GM19395 (cell line): ENCODE data around the gene PAQR8.
A peak's percentile ranks its signal among the peaks of the same experiment; 100 is the strongest.

ENCODE experiments used
- ATAC-seq: cut with Tn5 transposase; IDR thresholded peaks from one replicate; pipeline ENCODE4 v1.9.1; 2021; ENCODE audit warnings: mild to moderate bottlenecking, moderate library complexity; ENCODE audit not compliant: unreplicated experiment

Gene PAQR8

DNA sequence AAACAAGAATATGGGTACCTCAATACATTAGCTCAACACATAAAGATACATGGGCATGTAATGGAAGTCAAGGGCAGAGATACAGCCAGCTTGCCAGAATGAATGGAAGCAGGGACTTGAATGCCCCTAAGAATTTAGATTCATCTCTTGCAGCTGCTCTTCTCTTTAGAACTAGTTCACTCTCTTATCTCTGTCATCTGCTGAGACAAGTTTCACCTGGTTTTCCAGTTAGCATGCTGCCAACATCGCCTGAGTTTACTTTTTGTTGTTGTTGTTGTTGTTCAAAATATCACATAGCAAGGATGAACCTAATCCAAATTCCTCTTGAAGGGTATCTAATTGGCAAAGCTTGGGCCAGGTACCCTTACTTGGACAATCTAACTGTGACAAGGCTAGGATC is 14.1 kb upstream of the PAQR8 start:
- ATAC-seq = no peak

DNA sequence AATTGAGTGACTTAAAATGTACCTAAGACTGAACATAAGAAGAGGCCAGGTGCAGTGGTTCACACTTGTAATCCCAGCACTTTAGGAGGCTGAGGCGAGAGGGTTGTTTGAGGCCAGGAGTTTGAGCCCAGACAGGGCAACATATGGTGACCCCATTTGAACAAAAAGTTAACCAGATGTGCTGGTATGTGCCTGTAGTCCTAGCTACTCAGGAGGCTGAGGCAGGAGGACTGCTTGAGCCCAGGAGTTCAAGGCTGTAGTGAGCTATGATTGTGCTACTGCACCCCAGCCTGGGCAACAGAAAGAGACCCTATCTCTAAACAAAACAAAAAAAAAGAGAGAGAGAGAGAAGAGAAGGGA is 10.1 kb upstream of the PAQR8 start:
- no peak for ATAC-seq

GRCh38 chr6:52352239-52353018 is 9.5 kb upstream of the PAQR8 start:
- peak; percentile 95 for ATAC-seq

DNA sequence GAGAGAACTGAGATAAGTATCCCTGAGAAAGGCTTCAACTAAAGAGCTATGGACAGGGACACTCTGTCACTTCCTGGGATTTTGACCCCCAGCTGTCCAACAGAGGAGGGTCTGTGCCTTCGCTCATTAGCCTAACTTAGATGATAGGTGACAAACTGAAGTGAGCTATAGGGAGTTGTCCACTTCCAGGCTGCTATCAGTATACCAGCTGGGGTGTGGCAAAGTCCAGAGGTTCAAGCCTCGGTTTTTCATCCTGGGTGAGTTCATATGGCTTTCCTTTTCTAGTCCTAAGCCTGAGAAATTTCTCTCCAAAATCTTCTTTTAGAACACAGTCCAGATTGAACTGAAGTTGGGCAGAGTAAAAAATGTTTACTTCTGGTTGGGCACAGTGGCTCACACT is 5.9 kb upstream of the PAQR8 start:
- ATAC-seq = no peak

DNA sequence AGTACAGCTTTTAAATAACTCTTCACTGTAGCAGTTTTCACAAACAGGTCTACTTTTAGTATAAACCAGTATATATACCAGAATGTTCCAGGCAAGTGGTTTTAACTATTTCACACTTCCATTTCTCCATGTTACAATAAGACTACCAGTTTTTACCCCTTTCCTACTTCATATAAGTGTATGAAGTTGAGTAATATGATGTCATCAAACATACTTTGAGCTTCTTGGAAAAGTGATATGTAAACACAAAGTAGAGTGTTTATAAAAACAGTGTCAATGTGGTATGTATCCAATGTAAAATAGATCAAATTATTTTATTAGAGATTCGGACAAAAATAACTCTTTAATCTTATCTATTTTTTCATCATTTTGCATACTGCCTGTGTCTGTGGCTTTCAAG is 2.5 kb upstream of the PAQR8 start:
- no peak for ATAC-seq

GRCh38 chr6:52360028-52360427 is 1.9 kb upstream of the PAQR8 start:
- ATAC-seq = no peak

DNA sequence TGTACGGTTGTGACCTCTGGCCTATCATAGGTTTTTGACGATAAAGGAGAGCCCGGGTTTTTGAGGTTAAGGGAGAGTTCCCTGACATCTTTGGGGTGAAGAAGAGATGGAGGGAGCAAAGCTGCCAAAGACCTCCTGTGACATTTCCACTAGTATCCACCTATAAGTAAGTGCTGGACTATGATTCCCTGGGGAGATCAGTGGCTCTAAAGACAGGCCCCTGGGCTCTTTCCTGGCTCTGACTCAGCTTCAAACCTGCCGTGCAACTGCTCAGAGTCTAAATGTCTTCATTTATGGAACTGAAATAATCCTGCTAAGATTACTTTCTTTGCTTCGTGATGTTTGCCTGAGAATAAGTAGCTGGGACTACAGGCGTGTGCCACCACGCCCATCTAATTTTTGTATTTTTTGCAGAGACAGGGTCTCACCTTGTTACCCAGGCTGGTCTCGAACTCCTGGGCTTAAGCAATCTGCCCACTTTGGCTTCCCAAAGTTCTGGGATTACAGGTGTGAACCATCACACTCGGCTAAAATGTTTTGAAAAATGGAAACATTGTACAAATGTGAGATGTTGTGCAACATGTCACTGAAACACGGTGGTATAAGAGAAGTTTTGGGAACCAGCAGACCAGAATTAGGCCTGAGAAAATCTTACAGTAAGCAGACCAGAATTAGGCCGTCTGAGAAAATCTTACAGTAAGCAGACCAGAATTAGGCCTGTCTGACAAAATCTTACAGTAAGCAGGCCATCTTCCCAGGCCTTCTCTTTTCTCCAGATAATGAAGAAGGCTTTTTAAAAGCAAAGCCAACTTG is 1.1 kb upstream of the PAQR8 start:
- ATAC-seq = no peak

DNA sequence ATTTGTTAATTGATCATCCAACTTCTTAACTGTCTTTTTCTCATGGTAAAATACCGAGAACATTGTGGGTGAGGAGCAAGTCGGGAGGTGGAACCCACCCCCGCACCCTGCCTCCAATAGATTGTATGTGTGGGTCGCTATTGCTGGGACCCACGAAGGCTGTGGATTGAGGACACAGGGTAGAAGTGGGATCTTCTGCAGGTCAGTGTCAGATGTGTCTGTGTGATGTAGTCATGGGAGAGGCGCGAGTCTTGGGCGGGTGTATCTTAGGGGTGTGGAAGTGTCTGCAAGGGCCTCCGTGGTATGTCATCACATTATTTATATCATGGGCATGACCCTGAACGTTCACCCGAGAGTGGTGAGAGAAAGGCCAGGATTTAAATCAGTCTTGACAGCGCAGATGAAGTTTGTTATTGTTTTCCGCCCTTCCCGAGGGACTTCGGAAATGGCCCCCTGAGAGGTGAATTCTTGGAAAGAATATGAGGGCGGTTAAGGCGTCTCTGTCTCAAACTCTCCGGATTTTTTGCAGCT is 472 bp upstream of the PAQR8 start:
- ATAC-seq = peak; percentile 16

GRCh38 chr6:52362443-52363227 is 684 bp downstream of the PAQR8 start:
- peak; percentile 53 for ATAC-seq

- ATAC-seq = no peak
Measured at GRCh38 chr6:52363228-52363867, 1.4 kb downstream of the PAQR8 start.

GRCh38 chr6:52364480-52365166 is 2.7 kb downstream of the PAQR8 start:
- ATAC-seq = no peak

- no peak for ATAC-seq
Measured at GRCh38 chr6:52365317-52365716, 3.4 kb downstream of the PAQR8 start.

DNA sequence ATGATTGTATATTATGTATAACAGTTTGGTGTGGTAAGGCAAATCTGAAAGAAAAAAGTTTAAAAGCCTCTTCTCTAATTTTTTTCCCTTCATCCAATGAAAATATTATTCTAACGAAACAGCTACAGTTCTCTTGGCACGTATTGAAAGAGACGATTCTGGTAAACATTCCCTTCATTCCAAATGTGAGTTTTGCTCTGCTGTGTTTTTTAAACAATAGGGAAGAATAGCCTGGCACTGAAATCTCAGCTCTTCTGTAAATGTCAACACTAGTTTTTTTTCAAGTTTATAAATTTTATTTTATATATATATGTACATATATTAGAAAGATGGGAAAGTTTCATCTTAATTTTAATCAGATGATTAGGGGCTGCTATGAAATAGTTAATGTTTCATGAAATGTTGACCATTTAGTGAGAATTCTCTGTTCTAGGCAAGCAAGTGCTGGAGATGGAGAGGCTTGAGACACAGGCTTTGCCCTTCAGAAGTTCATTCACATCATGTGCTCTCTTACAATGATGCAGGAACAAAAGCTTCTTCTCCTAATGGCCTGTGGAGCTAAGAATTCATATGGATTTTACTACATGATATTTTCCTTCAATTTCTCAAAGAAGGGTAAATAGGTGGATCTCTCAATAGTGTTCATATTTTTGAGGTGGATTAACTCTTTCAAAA is 4.1 kb downstream of the PAQR8 start:
- ATAC-seq = no peak

- ATAC-seq = no peak
Measured at GRCh38 chr6:52368002-52368401, 6.1 kb downstream of the PAQR8 start.

DNA sequence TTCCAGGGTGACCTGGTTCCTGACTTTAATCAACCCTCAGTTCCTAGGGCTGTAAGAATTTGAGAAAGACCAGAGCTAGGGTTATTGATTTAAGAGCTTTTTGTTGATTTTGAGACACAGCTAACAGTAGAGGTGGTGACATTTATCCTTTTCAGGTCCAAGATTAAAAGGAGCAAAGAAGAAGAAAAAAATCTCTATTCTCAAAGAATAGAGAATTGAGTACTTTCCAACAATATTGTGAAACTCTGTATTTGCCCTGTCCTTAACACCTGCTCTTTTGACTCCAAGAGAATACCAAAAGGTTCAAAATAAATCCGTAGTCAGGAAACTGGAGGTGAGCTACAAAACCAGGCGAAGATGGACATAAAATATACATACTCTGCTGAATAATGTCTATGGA is 7.3 kb downstream of the PAQR8 start:
- no peak for ATAC-seq

- ATAC-seq = no peak
Measured at GRCh38 chr6:52371656-52372191, 9.8 kb downstream of the PAQR8 start.

DNA sequence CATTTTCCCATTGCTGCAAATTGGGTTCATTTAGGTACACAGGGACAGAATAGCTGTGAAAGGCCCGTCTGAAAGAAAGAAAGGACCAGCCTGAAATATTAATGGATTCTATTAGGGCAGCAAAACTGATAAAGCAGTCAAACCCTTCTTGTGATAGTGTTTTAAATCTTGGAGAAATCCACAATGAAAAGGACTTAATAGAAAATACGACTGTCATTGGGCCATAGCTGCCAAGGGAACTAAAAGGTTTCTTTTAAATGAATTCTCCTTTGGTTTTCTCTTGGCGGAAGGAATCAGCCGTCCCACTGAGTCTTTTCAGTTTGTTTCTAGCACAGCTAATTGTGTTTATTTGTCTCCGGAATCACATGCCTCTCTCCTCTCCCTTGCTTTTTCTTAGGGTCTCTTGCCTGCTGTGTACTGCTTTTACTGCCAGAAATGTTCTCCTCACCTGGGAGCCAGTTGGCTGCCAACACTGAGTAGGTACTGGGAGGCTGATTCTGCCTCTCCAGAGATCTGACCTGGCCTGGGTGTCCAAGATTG is 11.3 kb downstream of the PAQR8 start:
- no peak for ATAC-seq

- ATAC-seq = no peak
Measured at GRCh38 chr6:52374247-52374646, 12.3 kb downstream of the PAQR8 start.
